AG08395 (cell line): ENCODE results near the gene CDH23.

ENCODE experiments used
- DNase-seq: peaks from one replicate; pipeline ENCODE4 v3.0.0; 2012; ENCODE audit warnings: mixed read lengths, low spot score

Gene CDH23

DNA sequence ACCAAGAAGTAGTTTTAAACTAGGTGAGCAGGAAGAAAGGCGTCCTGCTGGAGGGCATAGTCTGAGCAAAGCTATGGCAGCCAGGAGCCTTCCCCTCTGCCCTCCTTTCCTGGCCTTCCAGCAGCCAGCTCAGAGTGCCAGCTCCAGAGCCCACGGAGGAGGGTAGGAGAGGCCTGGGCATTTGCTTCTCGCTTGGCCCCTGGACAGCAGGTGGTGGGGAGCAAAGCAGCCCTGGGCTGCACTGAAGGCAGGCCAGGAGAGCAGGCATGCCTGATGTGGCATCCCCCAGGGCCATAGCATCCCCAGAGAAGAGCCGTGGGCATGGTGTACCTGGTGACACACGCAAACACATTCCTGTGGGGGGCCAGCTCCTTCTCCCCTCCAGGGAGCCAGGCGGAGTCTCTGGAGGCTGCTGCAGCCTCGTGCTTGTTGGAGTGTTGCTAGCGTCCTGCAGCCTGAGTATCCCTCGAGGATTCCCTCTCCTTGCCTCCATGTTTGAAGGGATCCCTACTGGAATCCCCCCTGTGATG, 43.9 kb downstream of the CDH23 start:
- no peak for DNase-seq

DNA sequence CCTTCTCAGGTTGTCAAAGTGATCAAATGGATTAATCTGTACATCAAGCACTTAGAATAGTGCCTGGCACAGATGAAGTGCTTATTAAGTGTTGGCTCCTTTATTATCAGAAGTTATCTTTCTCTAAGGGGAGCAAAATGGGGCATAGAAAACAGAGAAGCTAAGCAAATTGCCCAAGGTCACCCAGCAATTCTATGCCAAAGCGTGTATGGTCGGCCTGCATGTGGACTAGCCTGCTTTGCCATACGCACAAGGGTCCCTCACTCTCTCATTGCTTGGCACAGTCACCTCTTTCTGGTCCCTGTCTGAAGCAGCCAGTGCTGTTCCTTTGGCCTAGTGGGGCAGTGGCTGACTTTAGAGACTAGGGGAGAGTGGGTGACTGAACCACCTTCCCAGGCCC, 45.3 kb downstream of the CDH23 start:
- no peak for DNase-seq

DNA sequence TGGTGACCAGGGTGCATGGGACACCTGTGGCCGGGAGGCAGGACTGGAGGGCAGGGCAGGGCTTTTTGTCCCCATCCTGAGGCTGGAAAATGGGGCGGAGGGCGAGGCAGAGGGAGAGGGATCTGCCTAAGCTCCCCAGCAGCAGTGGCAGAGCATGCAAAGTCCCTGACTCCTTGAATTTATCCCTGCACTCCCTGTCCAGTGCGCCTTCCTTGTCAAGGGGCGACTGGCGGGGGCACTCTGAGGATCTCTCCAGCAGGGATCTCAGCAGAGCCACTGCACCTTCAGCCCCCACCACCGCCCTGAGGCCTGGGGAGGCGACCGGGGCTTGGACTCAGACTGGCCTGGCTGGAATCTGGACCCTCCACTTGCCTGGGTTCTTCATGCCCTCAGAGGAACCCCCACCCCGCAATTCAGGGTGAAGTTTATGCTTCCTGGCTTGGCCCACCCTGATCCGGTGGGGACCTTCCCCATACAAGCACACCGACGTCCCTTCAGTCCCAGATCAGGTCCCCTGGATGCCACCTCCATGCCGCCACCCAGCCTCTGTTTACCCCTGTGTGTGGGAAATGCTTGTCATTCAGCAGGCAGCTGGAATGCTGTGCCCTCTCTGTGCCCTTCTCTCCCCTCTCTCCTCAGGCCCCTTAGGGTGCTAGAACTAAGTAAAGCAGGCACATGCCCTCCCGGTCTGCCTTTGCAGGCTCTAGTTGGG, 46.3 kb downstream of the CDH23 start:
- no peak for DNase-seq

DNA sequence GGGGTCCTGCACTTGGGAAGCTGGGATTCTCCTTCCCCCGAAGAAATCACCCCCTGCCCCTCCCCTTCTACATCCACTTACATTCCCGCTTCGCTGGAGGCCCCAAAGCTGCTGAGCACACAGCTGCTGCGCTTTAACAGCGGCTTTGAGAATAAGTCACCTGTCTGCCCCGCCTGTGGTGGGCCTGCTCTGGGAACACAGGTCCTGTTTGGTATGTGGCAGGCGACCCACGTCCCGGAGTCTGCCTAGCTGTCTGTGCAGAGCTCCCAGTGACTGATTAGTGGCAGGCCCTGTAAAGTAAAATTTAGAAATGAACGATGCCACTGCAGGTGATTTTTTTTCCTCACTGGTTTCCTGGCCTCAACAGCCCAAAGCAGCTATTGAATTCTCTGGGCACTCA, 47.0 kb downstream of the CDH23 start:
- DNase-seq = no peak

DNA sequence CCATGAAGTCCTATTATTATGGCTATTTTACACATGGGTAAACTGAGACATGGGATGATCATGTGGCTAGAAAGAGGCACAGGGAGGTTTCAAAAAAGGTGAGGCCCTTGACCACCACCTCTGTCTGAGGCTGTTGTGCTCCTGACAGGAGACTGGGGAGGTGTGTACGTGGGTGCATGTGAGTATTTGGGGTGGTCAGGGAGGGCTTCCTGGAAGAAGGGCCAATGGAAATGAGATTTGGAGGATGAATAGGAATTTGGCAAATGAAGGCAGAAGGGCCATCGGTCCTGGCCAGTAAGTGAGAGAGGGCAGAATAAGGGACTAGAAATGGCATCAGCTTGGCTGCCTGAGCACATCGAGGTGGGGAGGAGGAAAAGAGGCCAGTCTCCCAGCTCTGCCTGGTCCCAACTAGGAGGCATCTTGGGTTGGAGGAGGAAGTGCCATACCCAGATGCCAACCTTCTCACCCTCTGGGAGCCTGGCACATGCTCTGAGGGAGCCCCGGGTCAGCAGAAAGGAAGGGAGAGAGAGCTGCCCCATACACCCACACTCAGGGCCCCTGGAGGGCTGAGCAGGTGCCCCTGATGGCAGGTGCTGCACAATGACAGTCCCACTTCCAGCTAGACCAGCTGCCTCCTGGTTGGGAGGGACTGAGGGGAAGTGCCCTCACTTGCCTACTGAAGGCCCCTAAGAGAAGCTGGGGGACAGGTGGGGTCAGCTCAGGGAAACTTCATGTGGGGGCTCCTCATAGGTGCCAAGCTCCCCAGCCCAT, 47.7 kb downstream of the CDH23 start:
- DNase-seq = no peak

DNA sequence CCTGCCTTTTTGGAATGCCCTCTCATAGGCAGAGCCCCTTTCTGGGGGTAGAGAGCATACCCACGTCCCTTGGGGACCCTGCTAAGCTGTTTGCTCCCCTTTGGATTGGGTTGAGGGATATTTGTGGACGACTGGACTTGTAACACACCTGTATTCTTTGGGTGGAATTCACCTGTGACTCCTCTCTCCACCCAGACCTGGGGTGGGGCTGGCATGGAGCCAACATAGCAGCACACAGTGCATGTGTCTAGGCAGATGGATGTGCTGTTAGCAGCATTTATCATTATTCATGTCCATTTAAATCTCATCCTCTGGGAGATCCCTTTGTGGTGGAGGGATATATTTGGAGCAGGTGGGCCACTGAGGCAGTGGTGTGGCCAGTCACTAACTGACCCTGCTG, 51.0 kb downstream of the CDH23 start:
- DNase-seq = no peak

DNA sequence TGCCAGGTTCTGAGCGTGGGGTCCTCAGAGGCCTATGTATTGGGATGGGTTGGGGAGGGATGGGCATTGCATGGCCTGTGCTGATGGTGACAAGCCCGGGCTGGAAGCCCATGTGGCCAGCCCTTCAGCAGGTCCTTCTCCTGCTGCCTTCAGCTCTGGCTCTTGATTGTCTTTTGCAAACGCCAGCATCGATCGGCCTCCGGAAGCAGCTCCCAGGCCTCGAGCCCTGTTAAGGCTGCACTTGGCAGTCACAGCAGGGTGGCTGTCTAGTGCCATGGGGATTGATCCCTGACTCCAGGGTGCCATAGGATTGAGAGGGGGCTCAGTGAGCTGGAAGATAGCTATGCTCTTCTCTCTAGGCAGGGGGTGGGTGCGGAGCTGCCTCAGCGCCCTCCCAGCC, 51.4 kb downstream of the CDH23 start:
- DNase-seq = no peak

DNA sequence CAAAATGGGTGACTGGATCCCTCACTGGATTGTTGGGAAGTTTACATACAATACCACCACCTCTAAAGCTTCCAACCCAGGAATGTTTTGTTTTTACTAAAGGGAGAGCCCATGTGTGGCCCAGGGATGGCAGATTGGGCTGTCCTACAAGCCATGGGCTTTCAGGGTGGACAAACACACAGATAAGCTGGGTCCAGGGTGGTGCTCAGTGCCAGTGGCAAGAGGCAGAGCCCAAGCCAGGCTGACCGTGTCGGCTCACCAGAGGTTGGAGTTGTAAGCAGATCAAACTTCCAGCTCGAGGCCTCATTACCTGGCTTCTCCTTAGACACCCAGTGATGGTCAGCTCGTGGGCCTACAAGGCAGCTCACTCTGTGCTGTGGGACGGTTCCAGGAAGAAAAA, 52.3 kb downstream of the CDH23 start:
- DNase-seq = no peak

DNA sequence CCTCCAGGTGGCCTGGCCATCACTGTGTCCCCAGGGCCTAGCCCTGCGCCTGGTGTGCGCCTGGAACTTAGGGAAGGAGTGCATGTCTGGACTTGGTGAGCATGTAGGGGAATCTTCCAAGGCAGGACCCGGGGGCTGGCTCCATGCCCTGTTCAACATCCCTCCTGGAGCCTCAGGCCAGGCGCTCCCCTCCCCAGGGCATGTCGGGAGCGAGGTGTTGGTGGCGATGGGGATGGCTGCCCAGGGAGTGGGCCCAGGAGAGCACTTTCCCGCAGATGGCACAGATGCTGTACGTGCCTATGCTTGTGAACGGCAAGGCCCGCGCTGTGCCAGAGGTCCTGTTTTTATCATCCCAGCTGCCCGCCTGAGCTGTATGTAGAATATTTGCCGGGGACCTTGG, 55.0 kb downstream of the CDH23 start:
- no peak for DNase-seq

DNA sequence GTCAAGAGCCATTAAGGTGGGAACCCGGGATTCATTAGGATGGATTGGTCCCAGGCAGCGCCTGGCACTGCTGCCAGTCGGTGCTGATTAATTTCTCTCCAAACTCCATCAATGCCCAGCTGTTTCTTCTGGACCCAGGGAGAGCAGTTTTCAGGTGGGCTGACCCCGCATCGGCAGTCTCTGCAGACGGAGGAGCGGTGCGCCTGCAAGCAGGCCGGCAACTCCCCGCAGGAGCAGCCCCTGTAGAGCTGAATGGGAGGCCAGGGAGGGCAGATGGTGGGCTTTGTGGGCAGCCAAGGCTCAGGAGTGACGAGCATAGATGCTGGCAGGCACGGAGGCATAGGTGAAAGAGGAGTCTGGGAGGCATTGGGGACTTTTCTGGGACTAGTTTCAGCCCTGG, 56.5 kb downstream of the CDH23 start:
- no peak for DNase-seq

DNA sequence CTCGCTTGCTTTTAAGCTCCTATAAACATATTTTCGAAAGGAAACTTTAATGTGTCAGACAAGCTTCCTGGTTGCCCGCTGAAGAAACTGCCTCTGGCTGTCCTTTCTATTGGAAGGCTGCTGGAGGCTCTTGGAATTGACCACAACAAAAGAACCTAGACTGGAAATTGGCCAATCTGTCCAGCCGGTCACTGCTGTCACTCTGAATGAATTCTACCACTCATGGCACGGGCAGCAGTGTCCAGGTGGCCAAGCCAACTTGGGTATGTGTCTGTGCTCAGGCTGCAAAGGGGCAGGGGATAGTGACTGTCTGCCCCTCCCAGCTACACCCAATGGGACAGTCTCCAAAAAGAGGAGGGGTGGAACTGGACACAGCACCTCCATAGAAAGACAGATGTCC, 57.6 kb downstream of the CDH23 start:
- no peak for DNase-seq

DNA sequence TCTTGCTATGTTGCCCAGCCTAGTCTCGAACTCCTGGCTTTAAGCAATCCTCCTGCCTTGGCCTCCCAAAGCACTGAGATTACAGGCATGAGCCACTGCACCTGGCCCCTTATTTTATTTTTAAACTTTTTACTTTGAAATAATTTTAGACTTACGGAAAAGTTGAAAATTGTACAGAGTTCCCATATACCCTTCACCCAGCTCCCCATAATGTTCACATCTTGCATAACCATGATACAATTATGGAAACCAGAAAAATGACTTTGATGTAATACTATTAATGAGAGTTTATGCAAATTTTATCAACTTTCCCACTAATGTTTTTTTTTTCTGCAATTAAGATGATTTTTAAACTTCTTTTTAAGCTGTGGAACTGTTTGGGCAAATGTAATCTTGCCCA, 58.3 kb downstream of the CDH23 start:
- DNase-seq = no peak

DNA sequence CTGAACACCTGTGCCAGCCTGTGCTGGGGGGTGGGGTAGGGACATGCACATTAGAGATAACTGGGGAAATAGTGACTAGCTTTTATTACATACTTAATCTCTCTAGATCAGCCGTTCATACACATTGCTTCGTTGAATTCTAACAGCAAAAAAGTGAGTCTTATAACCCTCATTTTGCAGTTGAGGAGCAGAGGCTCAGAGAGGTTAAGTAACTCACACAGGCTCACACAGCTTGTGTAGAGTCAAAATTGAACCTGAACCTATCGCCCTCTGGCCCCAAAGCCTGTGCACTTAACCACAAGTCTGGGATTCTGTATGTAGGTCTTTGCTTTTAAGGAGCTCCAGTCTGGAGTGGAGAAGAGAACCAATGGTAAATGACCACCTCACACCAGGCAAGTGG, 59.9 kb downstream of the CDH23 start:
- DNase-seq = no peak

DNA sequence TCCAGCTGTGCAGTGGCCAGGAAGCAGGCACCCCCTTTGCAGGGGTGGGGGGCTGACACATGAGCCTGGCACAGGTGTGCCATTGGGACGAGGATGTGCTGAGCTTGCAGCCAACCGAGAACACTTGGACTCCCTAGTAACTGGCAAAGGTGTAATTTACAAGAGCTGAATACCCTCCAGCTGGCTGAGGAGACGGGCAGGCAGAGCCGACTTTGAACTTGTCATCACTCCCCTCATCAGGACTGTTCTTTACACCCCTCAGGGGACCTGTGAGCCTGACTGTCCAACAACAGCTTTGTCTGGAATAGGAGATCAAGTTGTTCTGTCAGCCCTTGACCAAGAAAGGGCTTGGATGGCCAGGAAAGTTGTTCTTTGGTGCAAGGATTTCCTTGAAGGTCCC, 61.2 kb downstream of the CDH23 start:
- no peak for DNase-seq

DNA sequence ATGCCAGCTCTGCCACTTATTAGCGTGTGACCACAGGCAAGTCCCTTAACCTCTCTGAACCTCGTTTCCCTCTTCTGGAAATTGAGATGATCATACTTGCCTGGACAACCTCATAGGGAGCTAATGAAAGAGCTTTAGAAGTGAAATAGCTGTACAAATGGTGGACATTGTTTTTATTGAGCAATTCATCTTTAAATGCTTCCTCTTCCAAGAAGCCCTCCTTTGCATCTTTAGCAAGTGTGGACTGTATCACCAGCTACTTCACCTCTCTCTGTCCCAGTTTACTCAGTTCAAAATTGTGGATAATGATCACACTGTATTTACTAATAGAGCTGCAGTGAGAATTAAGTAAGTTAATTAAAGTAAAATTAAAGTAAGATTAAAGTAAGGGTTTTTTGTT, 61.7 kb downstream of the CDH23 start:
- DNase-seq = no peak

DNA sequence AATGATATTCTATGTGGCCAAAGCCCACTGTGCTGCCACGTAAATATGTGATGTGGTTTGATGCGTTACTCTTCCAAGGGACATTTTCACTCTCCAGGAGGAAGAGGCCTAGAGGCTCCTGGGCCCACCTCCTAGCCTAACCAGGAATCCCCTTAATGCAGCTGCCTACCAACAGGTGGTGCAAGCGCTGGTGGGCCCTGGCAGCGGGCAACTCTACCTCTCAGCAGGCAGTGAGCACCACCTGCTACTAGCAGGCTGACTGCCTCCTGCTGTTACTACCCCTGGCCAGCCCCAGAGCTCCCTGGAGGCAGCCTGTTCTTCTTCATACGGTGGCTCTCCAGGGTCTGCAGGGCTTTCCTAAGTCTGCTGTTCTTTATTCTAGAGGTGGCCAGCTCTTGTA, 62.8 kb downstream of the CDH23 start:
- DNase-seq = no peak

DNA sequence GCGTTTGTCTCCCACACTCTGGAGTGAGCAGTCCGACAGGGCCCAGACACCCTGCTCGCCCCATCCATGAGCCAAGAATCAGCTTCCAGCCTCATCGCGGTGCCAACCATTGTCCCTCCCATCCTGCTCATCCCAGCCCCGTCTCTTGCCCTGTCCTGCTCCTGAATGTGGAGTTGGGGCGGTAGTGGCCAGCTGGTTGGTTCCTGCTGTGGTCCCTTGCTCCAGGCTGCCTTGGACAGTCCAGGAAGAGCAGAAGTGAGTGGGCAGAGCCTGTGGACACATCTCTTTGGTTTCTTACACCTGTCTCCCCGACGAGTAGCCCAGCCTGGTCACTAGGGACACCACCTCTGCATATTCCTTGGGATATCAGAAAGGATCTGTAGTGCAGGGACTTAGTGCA, 63.9 kb downstream of the CDH23 start:
- DNase-seq = no peak

DNA sequence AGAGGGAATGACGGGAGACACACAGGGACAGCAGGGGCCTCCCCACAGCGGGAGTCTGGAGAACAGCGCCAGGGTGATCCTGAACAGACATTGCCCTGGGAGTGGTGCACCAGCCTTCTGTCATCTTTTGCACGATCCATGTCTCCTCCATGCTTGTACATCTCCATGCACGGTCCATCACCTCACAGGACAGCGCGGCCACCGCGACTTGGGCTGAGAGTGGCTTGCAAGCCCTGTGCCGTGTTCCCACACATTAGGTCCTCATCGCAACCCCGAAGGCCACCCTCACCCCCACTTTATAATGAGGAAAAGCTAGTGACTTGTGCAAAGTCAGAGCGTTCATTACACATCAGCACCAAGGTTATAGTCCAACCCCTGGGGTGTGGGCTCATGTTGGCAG, 64.7 kb downstream of the CDH23 start:
- no peak for DNase-seq

DNA sequence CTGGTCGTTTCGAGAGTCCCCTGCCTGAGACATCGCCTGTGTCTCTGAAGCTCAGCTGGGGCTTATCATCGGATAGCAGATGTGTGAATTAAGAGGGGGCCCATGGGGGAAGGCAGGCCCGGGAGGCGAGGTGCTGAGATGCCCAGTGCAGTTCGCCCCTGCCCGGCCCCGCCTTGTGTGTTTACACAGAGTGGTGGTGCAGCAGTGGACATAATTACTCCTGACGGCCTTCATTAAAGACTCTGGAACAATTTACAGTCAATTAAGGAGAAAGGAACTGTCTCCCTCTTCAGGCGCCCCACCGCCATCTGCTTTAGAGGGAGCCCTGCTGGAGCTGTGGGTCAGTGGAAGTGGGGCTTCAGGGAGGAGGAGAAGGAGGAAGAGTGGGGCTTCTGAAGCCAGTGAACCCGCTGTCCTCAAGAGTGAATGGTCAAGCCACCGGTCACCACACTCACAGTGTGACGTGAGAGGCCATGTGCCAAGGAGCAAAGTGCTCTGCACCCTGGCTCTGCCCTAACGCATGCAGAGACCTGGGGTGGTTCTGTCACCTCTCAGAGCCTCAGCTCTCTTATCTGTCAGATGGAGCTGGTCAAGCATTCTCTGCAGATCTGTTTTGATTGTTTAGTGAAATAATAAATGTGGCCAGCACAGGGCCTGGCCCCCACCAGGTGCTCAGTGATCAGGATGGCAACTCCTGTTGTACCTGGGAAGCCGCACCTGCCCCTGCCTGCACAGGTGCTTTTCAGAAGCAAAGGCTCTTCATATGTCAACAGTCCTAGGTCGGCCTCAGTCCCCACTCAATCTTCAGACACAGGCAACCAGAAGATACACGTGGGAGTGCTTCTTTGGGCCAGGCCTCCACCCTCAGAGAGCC, 65.6 kb downstream of the CDH23 start:
- DNase-seq = no peak

DNA sequence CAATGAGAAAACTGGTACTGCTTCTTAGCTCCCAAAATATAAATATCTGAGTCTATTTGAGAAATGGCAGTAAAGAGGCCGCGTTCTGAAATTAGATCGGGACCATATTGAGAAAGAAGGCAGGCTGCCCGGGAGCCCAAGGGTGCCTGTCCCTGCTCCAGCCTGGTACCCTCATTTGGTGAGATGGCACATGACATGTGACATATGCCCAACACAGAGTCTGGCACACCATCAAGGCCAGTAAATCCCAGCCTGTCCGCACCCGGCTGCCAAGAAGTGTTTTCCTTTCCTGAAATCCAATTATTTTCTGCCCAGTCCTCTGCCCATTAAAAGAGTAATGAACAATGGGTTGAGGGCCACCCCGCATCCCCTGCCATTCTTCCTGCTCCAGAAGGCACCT, 66.4 kb downstream of the CDH23 start:
- no peak for DNase-seq

DNA sequence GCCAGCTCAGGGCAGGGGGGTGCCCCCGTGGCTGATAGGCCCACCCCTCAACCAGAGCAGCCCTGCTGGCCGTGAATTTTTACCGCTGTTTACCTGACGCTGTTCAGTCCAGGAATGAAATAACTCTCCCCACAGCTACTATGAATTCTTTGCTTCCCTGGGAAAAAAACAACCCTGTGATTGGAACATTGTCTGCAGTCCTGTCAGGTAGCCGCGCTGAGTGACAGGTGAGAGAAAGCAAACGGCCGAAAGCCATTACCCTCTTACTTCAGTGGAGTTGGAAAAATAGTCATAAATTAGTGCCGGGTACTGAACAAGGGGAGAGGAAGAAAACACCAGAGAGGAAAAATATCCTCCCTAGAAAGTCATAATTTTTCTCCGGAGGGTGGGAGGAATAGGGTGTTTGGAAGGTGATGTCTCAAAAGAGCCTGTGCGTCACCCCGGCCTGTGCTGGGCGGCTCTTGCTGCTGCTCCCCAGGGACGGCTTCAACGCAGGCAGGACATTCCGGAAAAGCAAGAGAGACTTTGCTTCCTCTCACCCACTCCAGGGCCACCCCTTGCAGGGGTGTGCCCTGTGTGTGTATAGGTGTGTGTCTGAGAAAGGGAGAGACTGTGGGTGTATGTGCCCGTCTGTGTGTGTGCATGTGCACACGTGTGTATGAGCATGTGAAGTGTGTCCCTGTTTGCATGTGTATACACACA, 69.0 kb downstream of the CDH23 start:
- no peak for DNase-seq

DNA sequence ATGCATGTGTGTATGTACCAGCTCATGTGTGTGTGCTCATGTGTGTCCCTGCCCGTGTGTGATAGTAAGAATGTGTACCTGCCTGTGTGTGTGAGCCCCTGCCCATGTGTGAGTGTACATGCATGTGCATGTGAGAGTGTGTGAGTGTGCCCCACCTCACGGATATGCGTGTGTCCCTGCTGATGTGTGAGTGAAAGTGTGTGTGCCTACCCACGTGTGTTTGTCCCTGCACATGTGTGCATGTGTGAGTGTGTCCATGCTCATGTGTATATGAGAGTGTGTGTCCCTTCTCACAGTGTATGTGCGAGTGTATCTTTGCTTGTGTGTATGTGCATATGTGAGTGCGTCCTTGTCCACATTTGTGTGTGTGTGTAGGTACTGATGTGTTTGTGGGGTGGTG, 69.6 kb downstream of the CDH23 start:
- no peak for DNase-seq
